T-helper 17 cell (primary cell): ENCODE results near the gene SYNGR3. TPM values are rescaled to one million over a fixed set of nuclear protein-coding genes. Genes with fewer than 3 reads are reported as not detected.

ENCODE experiments used
- ATAC-seq: fragments of 150-1000 bp; cut with Tn5 transposase; 2 replicates; pipeline ENCODE4 v1.10.0; 2021; ENCODE audit warnings: mild to moderate bottlenecking, moderate library complexity
- DNase-seq, 3 donors: peaks; one replicate each; pipeline versions ENCODE4 v3.0.0 to v3.0.0-alpha.2; 2020 to 2021
- H3K9me3 ChIP-seq: one replicate; pipeline ENCODE4 v1.7.0; 2013; ENCODE audit warnings: low read length, mild to moderate bottlenecking; ENCODE audit not compliant: control insufficient read depth, poor library complexity, severe bottlenecking
- H3K27ac Mint-ChIP-seq: one replicate; pipeline ENCODE4 v1.8.0; 2022; ENCODE audit warnings: mild to moderate bottlenecking, moderate library complexity, mixed read lengths
- H3K27me3 Mint-ChIP-seq: one replicate; pipeline ENCODE4 v1.8.0; 2022; ENCODE audit warnings: mixed read lengths
- H3K36me3 Mint-ChIP-seq: one replicate; pipeline ENCODE4 v1.8.0; 2022; ENCODE audit warnings: low read depth, mixed read lengths
- H3K4me1 Mint-ChIP-seq: one replicate; pipeline ENCODE4 v1.8.0; 2022; ENCODE audit warnings: mild to moderate bottlenecking, mixed read lengths
- H3K4me3 Mint-ChIP-seq: one replicate; pipeline ENCODE4 v1.8.0; 2022; ENCODE audit warnings: mild to moderate bottlenecking, moderate library complexity, mixed read lengths
- total RNA-seq, 4 donors: library from RNA in 2 of 4; stranded (reverse) in 2 of 4; gene quantifications; one replicate each; pipeline ENCODE4 v1.2.3 and lab custom pipeline; 2022 to 2026

The SYNGR3 gene
- total RNA-seq, 2 donors from 2014 or later = 7.3 to 8.1 TPM

GRCh38 chr16:2019921-2020831 lies 30.4 kb downstream of the SYNGR3 start:
- H3K9me3 ChIP-seq = no peaks in the 10 kb centered on the region
- Mint-ChIP-seq H3K27ac (no peak overlapping the region), H3K4me3 (peak overlapping the region; percentile 39), H3K4me1 (peaks cover 7% of the 10 kb centered on the region), H3K27me3 (peaks cover 21% of the 10 kb centered on the region), H3K36me3 (peaks cover 2% of the 10 kb centered on the region)
- DNase-seq = no peak
- ATAC-seq = no peak

- peaks cover 21% of the 10 kb centered on the region for H3K27me3 Mint-ChIP-seq
- peaks cover 10% of the 10 kb centered on the region for H3K4me1 Mint-ChIP-seq
- H3K27ac Mint-ChIP-seq = peak overlapping the region; percentile 43
- no peaks in the 10 kb centered on the region for H3K9me3 ChIP-seq
- H3K36me3 Mint-ChIP-seq = peaks cover 2% of the 10 kb centered on the region
- ATAC-seq (peak; percentile 20), DNase-seq (peak in 1 of 3 donors; percentile 17)
- H3K4me3 Mint-ChIP-seq = peak overlapping the region; percentile 82
Measured at GRCh38 chr16:2022723-2023091, 32.9 kb downstream of the SYNGR3 start.

- Mint-ChIP-seq H3K4me1 (peaks cover 10% of the 10 kb centered on the region), H3K27me3 (peaks cover 21% of the 10 kb centered on the region)
- peak; percentile 93 for ATAC-seq
Measured at GRCh38 chr16:2023092-2024031, 33.6 kb downstream of the SYNGR3 start.

GRCh38 chr16:2024032-2024420 lies 34.3 kb downstream of the SYNGR3 start:
- Mint-ChIP-seq H3K27me3 (peaks cover 16% of the 10 kb centered on the region), H3K4me3 (peak overlapping the region; percentile 47), H3K36me3 (peaks cover 2% of the 10 kb centered on the region), H3K4me1 (peaks cover 10% of the 10 kb centered on the region), H3K27ac (no peak overlapping the region)
- no peak for DNase-seq
- no peak for ATAC-seq
- no peaks in the 10 kb centered on the region for H3K9me3 ChIP-seq

More at GRCh38 chr16:2023092-2024031, 33.6 kb downstream of the SYNGR3 start:
- peak; percentile 96 to 97 (median 97) for DNase-seq
- peak overlapping the region; percentile 82 for H3K4me3 Mint-ChIP-seq
- peak overlapping the region; percentile 43 for H3K27ac Mint-ChIP-seq
- peaks cover 2% of the 10 kb centered on the region for H3K36me3 Mint-ChIP-seq
- H3K9me3 ChIP-seq = no peaks in the 10 kb centered on the region

GRCh38 chr16:2025251-2025650 lies 35.5 kb downstream of the SYNGR3 start:
- DNase-seq = no peak
- Mint-ChIP-seq H3K4me1 (peaks cover 10% of the 10 kb centered on the region), H3K36me3 (no peaks in the 10 kb centered on the region), H3K27ac (no peak overlapping the region), H3K27me3 (peaks cover 16% of the 10 kb centered on the region), H3K4me3 (peak overlapping the region; percentile 73)
- ATAC-seq = no peak
- H3K9me3 ChIP-seq = no peaks in the 10 kb centered on the region

GRCh38 chr16:2025878-2026460 lies 36.2 kb downstream of the SYNGR3 start:
- Mint-ChIP-seq H3K4me1 (peaks cover 10% of the 10 kb centered on the region), H3K27me3 (peaks cover 9% of the 10 kb centered on the region), H3K36me3 (no peaks in the 10 kb centered on the region), H3K27ac (no peak overlapping the region), H3K4me3 (peak overlapping the region; percentile 73)
- DNase-seq = no peak
- no peak for ATAC-seq
- no peaks in the 10 kb centered on the region for H3K9me3 ChIP-seq

- Mint-ChIP-seq H3K27me3 (peaks cover 9% of the 10 kb centered on the region), H3K36me3 (no peaks in the 10 kb centered on the region), H3K4me3 (peak within 1 kb of the TSS; percentile 73), H3K4me1 (peaks cover 10% of the 10 kb centered on the region), H3K27ac (no peak within 1 kb of the TSS)
- H3K9me3 ChIP-seq = no peaks in the 10 kb centered on the region
- peak; percentile 33 for ATAC-seq
- DNase-seq = peak in 2 of 3 donors; percentile 35 to 43
Measured at GRCh38 chr16:2026461-2027023, 36.8 kb downstream of the SYNGR3 start, which contains the start of gene NHERF2. Gene NHERF2 (plus strand): TSS chr16:2026902. CDS start chr16:2027006, 104 bp downstream.

GRCh38 chr16:2027024-2028010 lies 37.5 kb downstream of the SYNGR3 start:
- H3K27ac Mint-ChIP-seq = no peak overlapping the region

GRCh38 chr16:2028146-2028545 lies 38.4 kb downstream of the SYNGR3 start:
- ATAC-seq (no peak), DNase-seq (no peak)
- H3K4me1 Mint-ChIP-seq = peaks cover 9% of the 10 kb centered on the region
- H3K9me3 ChIP-seq = no peaks in the 10 kb centered on the region
- H3K4me3 Mint-ChIP-seq = peak overlapping the region; percentile 69
- no peaks in the 10 kb centered on the region for H3K27me3 Mint-ChIP-seq
- H3K27ac Mint-ChIP-seq = no peak overlapping the region
- H3K36me3 Mint-ChIP-seq = no peaks in the 10 kb centered on the region

More at GRCh38 chr16:2027024-2028010, 37.5 kb downstream of the SYNGR3 start:
- ATAC-seq (peak; percentile 23), DNase-seq (no peak)
- no peaks in the 10 kb centered on the region for H3K36me3 Mint-ChIP-seq
- H3K4me1 Mint-ChIP-seq = peaks cover 12% of the 10 kb centered on the region
- no peaks in the 10 kb centered on the region for H3K9me3 ChIP-seq
- H3K27me3 Mint-ChIP-seq = peaks cover 7% of the 10 kb centered on the region
- H3K4me3 Mint-ChIP-seq = peak overlapping the region; percentile 69

- Mint-ChIP-seq H3K27ac (no peak overlapping the region), H3K27me3 (no peaks in the 10 kb centered on the region), H3K4me1 (peaks cover 7% of the 10 kb centered on the region), H3K36me3 (no peaks in the 10 kb centered on the region), H3K4me3 (peak overlapping the region; percentile 69)
- no peaks in the 10 kb centered on the region for H3K9me3 ChIP-seq
- ATAC-seq (no peak), DNase-seq (no peak)
Measured at GRCh38 chr16:2028620-2029220, 39.0 kb downstream of the SYNGR3 start.

- Mint-ChIP-seq H3K4me3 (no peak overlapping the region), H3K36me3 (no peaks in the 10 kb centered on the region), H3K4me1 (peaks cover 7% of the 10 kb centered on the region), H3K27me3 (no peaks in the 10 kb centered on the region), H3K27ac (no peak overlapping the region)
- no peak for DNase-seq
- no peaks in the 10 kb centered on the region for H3K9me3 ChIP-seq
- no peak for ATAC-seq
Measured at GRCh38 chr16:2029350-2029749, 39.6 kb downstream of the SYNGR3 start.
